Erythroblast (primary cell): Measurements from ENCODE around the gene CASP8.

Experiments used
- GATA1 ChIP-seq: IDR thresholded peaks from 2 replicates; pipeline ENCODE4 v1.6.1; 2011; ENCODE audit warnings: low read depth, mild to moderate bottlenecking, control low read depth, low read length, moderate library complexity
- POLR2A ChIP-seq: IDR thresholded peaks from 2 replicates; pipeline ENCODE4 v1.6.1; 2011; ENCODE audit warnings: mild to moderate bottlenecking, low read length

GRCh38 chr2:201234663-201235135 lies 25.6 kb upstream of the CASP8 start:
- TF ChIP-seq POLR2A (no peak), GATA1 (no peak)
